Activated CD4-positive, alpha-beta T cell treated with anti-CD3 and anti-CD28 coated beads, Interleukin-2, amount 50 U/mL, for 4 hours (primary cell): ENCODE data around the gene SLC2A1.

Source experiments
- DNase-seq, 2 experiments: peaks; one replicate each; pipeline ENCODE4 v3.0.0-alpha.2; 2020

SLC2A1 gene

GRCh38 chr1:42958488-42959319 is at the start of gene SLC2A1:
Gene SLC2A1 (minus strand): TSS chr1:42958868. CDS start chr1:42958651, 217 bp downstream.
- peak; percentile 94 to 95 for DNase-seq

GRCh38 chr1:43007377-43008114 is 48.9 kb upstream of the SLC2A1 start:
- no peak for DNase-seq

DNA sequence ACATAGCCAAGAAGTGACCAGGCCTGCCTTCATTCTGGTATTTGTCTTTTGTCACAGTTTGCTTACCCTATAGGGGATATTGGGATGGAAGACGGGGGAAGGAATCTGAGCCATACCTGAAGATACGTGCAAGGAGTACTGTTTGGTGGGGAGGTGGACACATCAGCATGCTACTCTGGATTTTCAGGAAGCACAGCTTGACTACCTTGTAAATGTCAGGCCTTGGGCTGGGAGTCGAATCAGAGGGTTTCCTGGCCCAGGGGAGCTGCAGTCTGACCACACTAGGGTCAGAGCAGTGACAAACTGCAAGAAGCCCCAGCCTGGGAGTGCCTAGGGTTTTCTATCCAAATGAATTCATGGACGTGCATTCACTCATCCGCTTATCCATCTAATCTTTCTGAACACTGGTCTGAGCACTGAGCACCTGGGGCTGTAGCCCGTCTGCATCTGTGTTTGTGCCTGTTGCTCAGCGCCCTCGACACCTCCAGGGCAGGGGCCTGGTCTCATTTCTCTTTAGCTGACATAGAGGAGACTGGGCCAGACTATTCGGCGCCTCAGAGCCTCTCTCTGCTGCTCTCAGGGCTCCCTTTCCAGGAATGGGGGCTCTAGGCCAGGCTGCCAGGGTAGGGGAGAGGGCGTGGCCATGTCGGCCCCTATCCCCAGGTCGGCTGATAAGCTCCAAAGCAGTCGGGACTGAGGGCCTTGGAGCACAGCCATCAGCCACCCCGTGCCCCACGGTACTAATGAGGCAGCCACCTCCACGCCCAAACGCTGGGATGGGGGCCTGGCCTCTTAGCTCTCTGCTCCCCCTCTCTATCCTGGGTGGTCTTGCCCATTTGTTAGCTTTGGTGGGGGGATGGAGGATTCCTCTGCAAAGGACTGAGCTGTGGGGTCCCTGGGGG is 47.0 kb upstream of the SLC2A1 start:
- no peak for DNase-seq

- no peak for DNase-seq
Observed at GRCh38 chr1:43004587-43005459, 46.2 kb upstream of the SLC2A1 start.

DNA sequence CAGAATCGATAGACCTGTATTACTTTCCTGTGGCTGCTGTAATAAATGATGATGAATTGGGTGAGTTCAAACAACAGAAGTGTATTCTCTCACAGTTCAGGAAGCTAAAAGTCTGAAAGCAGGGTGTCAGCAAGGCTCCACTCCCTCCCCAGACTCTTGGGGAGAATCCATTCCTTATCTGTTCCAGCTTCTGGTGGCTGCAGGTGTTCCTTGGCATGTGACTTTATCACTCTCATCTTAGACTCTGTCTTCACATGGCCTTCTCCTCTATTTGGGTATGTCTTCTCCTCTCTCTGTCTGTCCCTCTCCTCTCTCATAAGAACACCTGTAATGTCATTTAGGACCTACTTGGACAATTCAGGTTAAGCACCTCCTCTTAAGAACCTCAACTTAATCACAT is 44.1 kb upstream of the SLC2A1 start:
- no peak for DNase-seq

DNA sequence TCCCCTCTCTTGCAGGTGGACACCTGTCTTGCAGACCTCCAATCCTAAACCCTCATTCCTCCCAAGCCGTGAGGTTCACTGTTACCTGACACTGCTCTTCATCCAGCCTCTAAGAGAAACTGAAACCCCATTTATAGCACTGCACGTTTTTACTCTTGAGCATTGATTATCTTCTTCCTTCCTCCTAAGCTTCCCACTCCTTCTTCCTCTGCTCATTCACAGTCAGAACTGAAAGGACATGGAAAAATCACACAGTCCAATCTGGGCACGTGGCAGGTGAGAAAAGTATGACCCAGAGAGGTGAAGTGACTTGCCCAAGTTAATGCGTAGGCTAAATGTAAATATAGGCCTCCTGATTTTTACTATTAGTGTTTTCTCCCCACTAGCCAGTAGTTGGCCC is 43.4 kb upstream of the SLC2A1 start:
- DNase-seq = no peak

GRCh38 chr1:43001434-43001833 is 42.8 kb upstream of the SLC2A1 start:
- no peak for DNase-seq

DNA sequence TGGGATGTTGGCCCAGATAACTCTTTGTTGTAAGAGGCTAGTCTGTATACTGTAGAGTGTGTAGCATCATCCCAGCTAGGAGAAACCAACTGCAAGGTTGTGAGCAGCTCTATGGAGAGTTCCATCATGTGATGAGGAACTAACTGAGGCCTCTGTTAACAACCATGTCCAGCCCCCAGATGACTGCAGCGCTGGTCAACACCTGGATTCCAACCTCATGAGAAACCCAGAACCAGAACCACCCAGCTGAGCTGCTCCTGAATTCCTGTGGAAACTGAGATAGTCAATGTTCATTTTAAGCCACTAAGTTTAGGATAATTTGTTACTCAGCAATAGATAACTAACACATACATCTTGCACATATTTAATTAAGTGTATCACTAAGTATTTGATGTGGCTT is 41.6 kb upstream of the SLC2A1 start:
- no peak for DNase-seq

DNA sequence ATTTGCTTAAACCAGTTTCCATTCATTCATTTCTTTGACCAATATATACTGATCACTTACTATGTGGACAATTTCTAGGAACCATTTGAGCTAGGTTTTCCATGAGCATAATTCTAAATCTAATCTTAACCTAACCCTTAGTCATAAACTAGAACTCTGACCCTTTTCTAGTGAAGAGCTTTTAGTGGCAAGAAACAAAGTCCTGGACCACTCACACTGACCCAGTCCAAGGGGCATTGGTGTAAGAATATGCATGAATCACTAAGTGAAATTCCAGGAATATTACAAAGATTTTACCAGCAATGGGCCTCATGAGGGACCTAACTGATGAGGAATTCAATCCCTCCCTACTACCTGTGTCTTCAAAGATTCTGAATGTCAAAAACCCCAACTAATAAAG is 40.6 kb upstream of the SLC2A1 start:
- DNase-seq = no peak

- no peak for DNase-seq
Observed at GRCh38 chr1:42998386-42998785, 39.7 kb upstream of the SLC2A1 start.

DNA sequence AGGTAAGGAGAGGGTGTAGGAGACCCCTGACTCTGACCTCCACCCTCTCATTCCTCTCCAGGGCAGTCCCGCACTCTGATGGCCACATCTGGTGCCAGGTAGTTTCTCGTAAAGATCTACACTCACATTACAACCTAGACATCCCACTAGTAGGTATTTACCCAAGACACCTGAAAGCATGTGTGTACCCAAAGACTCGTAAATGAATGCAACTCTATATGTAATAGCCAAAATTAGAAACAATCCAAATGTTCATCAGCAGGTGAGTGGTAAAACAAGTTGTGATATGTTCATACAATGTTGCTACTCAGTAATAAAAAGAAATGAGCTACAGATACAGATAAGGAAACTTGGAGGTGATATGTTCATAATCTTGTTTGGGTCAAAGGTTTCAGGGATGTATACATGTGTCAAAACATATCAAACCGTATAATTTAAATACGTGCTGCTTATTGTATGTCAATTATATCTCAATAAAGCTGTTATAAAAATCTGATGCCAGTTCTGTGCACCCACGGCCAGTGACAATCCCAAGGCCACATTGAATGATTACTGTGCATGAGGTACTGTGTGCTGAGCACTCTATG is 37.8 kb upstream of the SLC2A1 start:
- no peak for DNase-seq

DNA sequence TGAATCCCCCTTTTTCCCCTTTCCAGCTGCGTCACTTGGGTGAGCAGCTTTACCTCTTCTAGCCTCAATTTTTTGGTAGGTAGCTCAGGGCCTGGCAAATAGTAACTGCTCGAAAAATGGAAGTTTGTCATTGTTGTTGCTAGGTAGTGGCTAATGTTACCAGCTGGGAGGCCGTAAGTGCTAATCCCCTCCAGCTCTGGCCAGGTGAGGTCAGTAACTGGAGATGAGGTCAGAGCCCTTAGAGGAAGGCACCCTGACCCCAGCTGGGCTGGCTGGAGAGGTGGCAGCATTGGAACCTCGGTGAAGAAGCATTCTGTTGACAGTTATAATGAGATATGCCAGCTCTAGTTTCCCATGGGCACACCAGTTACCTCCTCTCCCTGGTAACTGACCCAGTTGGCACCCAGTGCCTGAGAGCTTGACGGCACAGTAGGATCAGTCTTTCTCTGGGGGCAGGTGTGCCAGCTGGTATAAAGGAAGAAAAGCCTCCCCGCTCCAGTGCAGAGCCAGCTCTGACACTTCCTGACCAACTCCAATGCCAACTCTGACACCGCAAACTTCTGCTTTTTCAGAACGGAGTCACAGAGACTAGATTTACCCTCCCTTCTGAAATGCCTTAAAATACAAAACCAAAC is 35.0 kb upstream of the SLC2A1 start:
- DNase-seq = no peak

GRCh38 chr1:42992054-42992571 is 33.4 kb upstream of the SLC2A1 start:
- DNase-seq = no peak

DNA sequence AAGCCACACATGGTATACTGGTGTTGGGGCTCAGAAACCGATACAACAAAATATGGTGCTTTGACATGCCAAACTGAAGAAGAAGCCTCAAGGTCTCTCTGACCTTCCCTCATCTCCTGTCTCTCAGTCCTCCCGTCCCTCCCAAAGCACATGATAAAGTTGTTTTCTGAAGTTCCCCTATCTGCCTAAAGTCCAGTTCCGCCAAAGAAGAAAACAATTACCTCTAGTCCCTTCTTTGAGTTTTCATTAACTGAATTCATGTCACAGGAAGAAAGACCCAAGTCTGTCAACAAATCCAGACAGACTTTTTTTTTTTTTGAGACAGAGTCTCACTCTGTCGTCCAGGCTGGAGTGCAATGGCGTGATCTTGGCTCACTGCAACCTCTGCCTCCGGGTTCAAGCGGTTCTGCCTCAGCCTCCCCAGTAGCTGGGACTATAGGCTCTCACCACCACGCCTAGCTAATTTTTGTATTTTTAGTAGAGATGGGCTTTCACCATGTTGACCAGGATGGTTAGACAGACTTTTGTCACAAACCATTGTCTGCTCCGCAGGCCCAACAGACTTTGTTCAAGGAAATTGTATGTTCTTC is 32.2 kb upstream of the SLC2A1 start:
- DNase-seq = no peak

DNA sequence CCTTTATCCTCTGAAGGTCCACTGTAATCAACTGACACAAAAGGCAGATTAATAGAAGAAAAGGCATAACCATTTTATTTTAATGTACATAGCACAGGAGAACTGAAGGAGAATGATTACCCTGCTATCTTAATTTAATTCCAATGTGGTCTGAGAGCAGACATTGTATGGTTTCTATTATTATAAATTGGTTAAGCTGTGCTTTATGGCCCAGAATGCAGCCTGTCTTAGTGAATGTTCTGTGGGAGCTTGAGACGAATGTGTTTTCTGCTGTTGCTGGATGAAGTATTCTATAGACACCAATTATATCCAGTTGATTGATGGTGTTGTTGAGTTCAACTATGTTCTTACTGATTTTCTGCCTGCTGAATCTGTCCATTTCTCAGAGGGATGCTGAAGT is 25.0 kb upstream of the SLC2A1 start:
- DNase-seq = no peak

GRCh38 chr1:42983253-42983652 is 24.6 kb upstream of the SLC2A1 start:
- DNase-seq = no peak

DNA sequence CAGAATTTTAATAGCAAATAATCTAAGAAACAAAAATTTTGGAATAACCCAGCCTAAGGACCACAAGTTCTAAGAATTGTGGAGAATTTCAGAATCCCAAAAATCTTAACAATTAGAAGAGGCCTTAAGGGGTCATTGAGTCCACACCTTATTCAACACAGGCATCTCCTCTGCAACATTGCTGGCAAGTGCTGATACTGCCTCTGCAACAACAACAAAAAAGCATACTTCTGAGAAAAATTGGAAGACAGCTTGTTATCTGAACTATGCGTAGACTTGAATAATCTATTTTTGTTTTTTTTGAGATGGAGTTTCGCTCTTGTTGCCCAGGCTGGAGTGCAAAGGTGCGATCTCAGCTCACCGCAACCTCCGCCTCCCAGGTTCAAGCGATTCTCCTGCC is 24.0 kb upstream of the SLC2A1 start:
- DNase-seq = no peak

- no peak for DNase-seq
Observed at GRCh38 chr1:42981871-42982270, 23.2 kb upstream of the SLC2A1 start.

- DNase-seq = no peak
Observed at GRCh38 chr1:42981255-42981805, 22.7 kb upstream of the SLC2A1 start.
